ENCODE measurements around the gene CTBP2.
"Not testable (repeated sequence)": the region's sequence is repeated elsewhere in the genome, so short reads cannot be mapped to it uniquely, and the experiment has no call there.

DNA sequence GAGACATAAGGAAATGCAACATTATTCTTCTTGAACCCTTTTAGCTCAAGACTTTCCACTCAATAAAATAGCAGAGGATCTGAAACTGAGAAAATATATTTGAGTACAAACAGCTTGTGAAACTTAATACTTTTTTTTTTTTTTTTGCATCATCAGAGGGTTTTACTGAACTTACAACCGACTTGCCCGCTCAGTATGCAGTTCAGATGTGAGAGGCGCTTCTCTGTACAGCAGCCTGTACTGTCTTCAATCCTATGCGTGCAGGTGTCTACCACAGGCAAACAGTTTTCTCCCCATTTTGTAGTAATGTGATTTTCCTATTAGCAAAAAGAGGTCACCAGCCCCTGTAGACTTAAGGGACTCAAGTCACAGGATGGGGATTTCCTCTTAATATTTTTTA is 171.6 kb downstream of the CTBP2 start:
- TF ChIP-seq CTCF (conservative IDR thresholded peaks at IDR 0.05; ENCODE audit: low read depth, low read length); EZH2 (IDR thresholded peaks at IDR 0.05; ENCODE audit: borderline replicate concordance, low read depth, low read length, poor library complexity, severe bottlenecking): not testable (repeated sequence)
